Activated CD4-positive, CD25-positive, alpha-beta regulatory T cell treated with anti-CD3 and anti-CD28 coated beads, Interleukin-2, amount 50 U/mL, for 72 hours (primary cell): Measurements from ENCODE around the gene KLK3.

Experiments
- DNase-seq: peaks from one replicate; pipeline ENCODE4 v3.0.0; 2021

KLK3 gene

GRCh38 chr19:50832666-50833065, 22.0 kb upstream of the KLK3 start:
- no peak for DNase-seq

- DNase-seq, result no peak
Observed at GRCh38 chr19:50833117-50833801, 21.5 kb upstream of the KLK3 start, which contains the start of gene KLK15. TSS of gene KLK15 (minus strand) at chr19:50833574. CDS start at chr19:50831492, 2,082 bp downstream.

- DNase-seq, result no peak
Observed at GRCh38 chr19:50833802-50834167, 20.9 kb upstream of the KLK3 start.

GRCh38 chr19:50835103-50835784, 19.5 kb upstream of the KLK3 start:
- no peak for DNase-seq

GRCh38 chr19:50835785-50836542, 18.8 kb upstream of the KLK3 start:
- DNase-seq, result peak; percentile 78

GRCh38 chr19:50836543-50837195, 18.0 kb upstream of the KLK3 start:
- no peak for DNase-seq

GRCh38 chr19:50837300-50837699, 17.4 kb upstream of the KLK3 start:
- DNase-seq, result no peak

- DNase-seq, result no peak
Observed at GRCh38 chr19:50838239-50838638, 16.5 kb upstream of the KLK3 start.

GRCh38 chr19:50839712-50840655, 14.7 kb upstream of the KLK3 start:
- no peak for DNase-seq

GRCh38 chr19:50842130-50842529, 12.6 kb upstream of the KLK3 start:
- DNase-seq, result no peak

- no peak for DNase-seq
Observed at GRCh38 chr19:50843205-50843604, 11.5 kb upstream of the KLK3 start.

GRCh38 chr19:50843701-50844221, 11.0 kb upstream of the KLK3 start:
- DNase-seq, result no peak

GRCh38 chr19:50844296-50844935, 10.3 kb upstream of the KLK3 start:
- no peak for DNase-seq

GRCh38 chr19:50850738-50851137, 4.0 kb upstream of the KLK3 start:
- DNase-seq, result no peak

- no peak for DNase-seq
Observed at GRCh38 chr19:50851620-50852019, 3.1 kb upstream of the KLK3 start.

- DNase-seq, result no peak
Observed at GRCh38 chr19:50857366-50857765, 2.7 kb downstream of the KLK3 start.

GRCh38 chr19:50858886-50859285, 4.2 kb downstream of the KLK3 start:
- no peak for DNase-seq

- no peak for DNase-seq
Observed at GRCh38 chr19:50859849-50860248, 5.1 kb downstream of the KLK3 start.

GRCh38 chr19:50861010-50861409, 6.3 kb downstream of the KLK3 start:
- no peak for DNase-seq

- DNase-seq, result no peak
Observed at GRCh38 chr19:50861496-50862286, 7.0 kb downstream of the KLK3 start.

- no peak for DNase-seq
Observed at GRCh38 chr19:50869479-50869878, 14.8 kb downstream of the KLK3 start.
